Stomach smooth muscle (tissue), 2 donors: Measurements from ENCODE around the gene OPALIN.
"Not testable (repeated sequence)": the region's sequence is repeated elsewhere in the genome, so short reads cannot be mapped to it uniquely, and the experiment has no call there.

ENCODE experiments used
- H3K27ac ChIP-seq: one replicate; pipeline ENCODE4 v1.7.0; 2013; ENCODE audit warnings: mild to moderate bottlenecking, low read length, inconsistent platforms
- H3K27me3 ChIP-seq, 2 donors: one replicate each; pipeline ENCODE4 v1.7.0; 2013; ENCODE audit warnings: low read length in 2 of 2; ENCODE audit not compliant: insufficient read depth in 2 of 2, control insufficient read depth in 1 of 2
- H3K36me3 ChIP-seq, 2 donors: one replicate each; pipeline ENCODE4 v1.7.0; 2013; ENCODE audit warnings: low read length in 2 of 2; ENCODE audit not compliant: control insufficient read depth in 2 of 2, insufficient read depth in 2 of 2
- H3K4me1 ChIP-seq: one replicate; pipeline ENCODE4 v1.7.0; 2013; ENCODE audit warnings: low read length; ENCODE audit not compliant: control insufficient read depth, insufficient read depth
- H3K4me3 ChIP-seq, 2 donors: one replicate each; pipeline ENCODE4 v1.7.0; 2013; ENCODE audit warnings: low read length in 2 of 2
- H3K9ac ChIP-seq, 2 donors: one replicate each; pipeline ENCODE4 v1.7.0; 2013; ENCODE audit warnings: low read length in 2 of 2, mild to moderate bottlenecking in 1 of 2
- H3K9me3 ChIP-seq, 2 donors: one replicate each; pipeline ENCODE4 v1.7.0; 2013; ENCODE audit warnings: low read length in 2 of 2; ENCODE audit not compliant: control insufficient read depth in 2 of 2
- donor health status: healthy.
- donor health status: Pancreatic carcinoma.

Gene OPALIN

GRCh38 chr10:96317067-96317833 is 41.6 kb downstream of the OPALIN start:
- Histone ChIP-seq H3K4me1 (no peaks in the 10 kb centered on the region), H3K27ac (no peak overlapping the region), H3K9me3 (no peaks in the 10 kb centered on the region)

GRCh38 chr10:96313344-96313743 is 45.5 kb downstream of the OPALIN start:
- Histone ChIP-seq H3K4me1 (peaks cover 8% of the 10 kb centered on the region), H3K27me3 (peaks cover 0 to 2% of the 10 kb centered on the region in 2 donors), H3K9ac (no peak overlapping the region), H3K36me3 (no peaks in the 10 kb centered on the region), H3K9me3 (no peaks in the 10 kb centered on the region), H3K27ac (no peak overlapping the region), H3K4me3 (no peak overlapping the region)

More at GRCh38 chr10:96317067-96317833, 41.6 kb downstream of the OPALIN start:
- Histone ChIP-seq H3K4me3 (no peak overlapping the region), H3K9ac (no peak overlapping the region), H3K36me3 (no peaks in the 10 kb centered on the region), H3K27me3 (peaks cover 0 to 2% of the 10 kb centered on the region in 2 donors)

- Histone ChIP-seq H3K4me3 (no peak overlapping the region), H3K27ac (no peak overlapping the region), H3K9ac (no peak overlapping the region), H3K27me3 (no peaks in the 10 kb centered on the region), H3K4me1 (peaks cover 8% of the 10 kb centered on the region), H3K36me3 (no peaks in the 10 kb centered on the region), H3K9me3 (no peaks in the 10 kb centered on the region)
Measured at GRCh38 chr10:96311180-96311715, 47.6 kb downstream of the OPALIN start.

- Histone ChIP-seq H3K9me3 (no peaks in the 10 kb centered on the region), H3K4me3 (no peak overlapping the region), H3K9ac (no peak overlapping the region), H3K4me1 (peaks cover 8% of the 10 kb centered on the region), H3K27ac (peak overlapping the region; percentile 53), H3K27me3 (no peaks in the 10 kb centered on the region), H3K36me3 (no peaks in the 10 kb centered on the region)
Measured at GRCh38 chr10:96310321-96310669, 48.5 kb downstream of the OPALIN start.

- no peaks in the 10 kb centered on the region for H3K9me3 ChIP-seq
Measured at GRCh38 chr10:96309628-96310320, 49.0 kb downstream of the OPALIN start.

GRCh38 chr10:96308854-96309253 is 49.9 kb downstream of the OPALIN start:
- H3K9ac ChIP-seq, H3K4me3 ChIP-seq, H3K4me1 ChIP-seq, H3K27ac ChIP-seq, H3K36me3 ChIP-seq, H3K9me3 ChIP-seq, H3K27me3 ChIP-seq: not testable (repeated sequence)

More at GRCh38 chr10:96309628-96310320, 49.0 kb downstream of the OPALIN start:
- no peaks in the 10 kb centered on the region for H3K27me3 ChIP-seq
- peak overlapping the region; percentile 53 for H3K27ac ChIP-seq
- no peak overlapping the region for H3K9ac ChIP-seq
- H3K4me1 ChIP-seq: peaks cover 8% of the 10 kb centered on the region
- H3K4me3 ChIP-seq: no peak overlapping the region
- H3K36me3 ChIP-seq: no peaks in the 10 kb centered on the region

- Histone ChIP-seq H3K27ac (no peak overlapping the region), H3K4me1 (peaks cover 8% of the 10 kb centered on the region), H3K9me3 (no peaks in the 10 kb centered on the region), H3K36me3 (no peaks in the 10 kb centered on the region), H3K4me3 (no peak overlapping the region), H3K9ac (no peak overlapping the region), H3K27me3 (peaks cover 0 to 2% of the 10 kb centered on the region in 2 donors)
Measured at GRCh38 chr10:96306516-96306915, 52.3 kb downstream of the OPALIN start.

GRCh38 chr10:96305019-96305418 is 53.8 kb downstream of the OPALIN start:
- Histone ChIP-seq H3K27me3 (peaks cover 0 to 2% of the 10 kb centered on the region in 2 donors), H3K36me3 (no peaks in the 10 kb centered on the region), H3K9me3 (no peaks in the 10 kb centered on the region), H3K27ac (no peak overlapping the region), H3K4me1 (peaks cover 5% of the 10 kb centered on the region), H3K4me3 (no peak overlapping the region), H3K9ac (no peak overlapping the region)

GRCh38 chr10:96304230-96304629 is 54.6 kb downstream of the OPALIN start, which contains the start of gene DNTT:
Gene DNTT, plus strand, starts transcription at chr10:96304434. Its CDS starts 64 bp downstream, at chr10:96304498.
- Histone ChIP-seq H3K27me3 (peaks cover 0 to 2% of the 10 kb centered on the region in 2 donors), H3K27ac (no peak within 1 kb of the TSS)

GRCh38 chr10:96301616-96302015 is 57.2 kb downstream of the OPALIN start:
- Histone ChIP-seq H3K4me1 (no peaks in the 10 kb centered on the region), H3K9ac (no peak overlapping the region), H3K27ac (no peak overlapping the region), H3K4me3 (no peak overlapping the region), H3K27me3 (peaks cover 0 to 2% of the 10 kb centered on the region in 2 donors), H3K9me3 (no peaks in the 10 kb centered on the region), H3K36me3 (no peaks in the 10 kb centered on the region)

More at GRCh38 chr10:96304230-96304629, 54.6 kb downstream of the OPALIN start, which contains the start of gene DNTT:
- Histone ChIP-seq H3K9me3 (no peaks in the 10 kb centered on the region), H3K9ac (no peak within 1 kb of the TSS), H3K4me1 (no peaks in the 10 kb centered on the region), H3K4me3 (no peak within 1 kb of the TSS), H3K36me3 (no peaks in the 10 kb centered on the region)
